GM18867 (cell line): ENCODE results near the gene ACTL8.

ENCODE experiments used
- ATAC-seq: cut with Tn5 transposase; IDR thresholded peaks from one replicate; pipeline ENCODE4 v1.9.1; 2021; ENCODE audit warnings: mild to moderate bottlenecking, moderate library complexity; ENCODE audit not compliant: unreplicated experiment

The ACTL8 gene

GRCh38 chr1:17873007-17873675, 118.0 kb downstream of the ACTL8 start:
- ATAC-seq = no peak

DNA sequence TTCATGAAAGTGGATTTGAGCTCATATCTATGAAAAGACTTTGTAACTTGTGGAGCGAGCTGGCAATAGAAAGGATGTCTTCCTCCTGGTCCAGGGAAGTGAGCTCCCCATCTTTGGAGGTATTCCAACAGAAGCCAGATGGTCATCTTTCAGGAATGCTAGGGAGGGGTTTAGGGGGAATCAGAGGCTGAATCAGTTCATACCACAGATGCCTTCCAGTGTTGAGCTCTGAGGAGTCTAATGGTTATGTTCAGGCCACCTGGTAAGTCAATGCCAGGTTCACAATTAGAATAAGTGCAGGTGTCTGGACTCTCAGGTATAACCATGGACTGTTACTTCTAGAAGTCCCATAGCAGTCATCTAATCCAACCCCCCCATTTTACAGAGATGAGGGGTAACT, 119.1 kb downstream of the ACTL8 start:
- no peak for ATAC-seq

DNA sequence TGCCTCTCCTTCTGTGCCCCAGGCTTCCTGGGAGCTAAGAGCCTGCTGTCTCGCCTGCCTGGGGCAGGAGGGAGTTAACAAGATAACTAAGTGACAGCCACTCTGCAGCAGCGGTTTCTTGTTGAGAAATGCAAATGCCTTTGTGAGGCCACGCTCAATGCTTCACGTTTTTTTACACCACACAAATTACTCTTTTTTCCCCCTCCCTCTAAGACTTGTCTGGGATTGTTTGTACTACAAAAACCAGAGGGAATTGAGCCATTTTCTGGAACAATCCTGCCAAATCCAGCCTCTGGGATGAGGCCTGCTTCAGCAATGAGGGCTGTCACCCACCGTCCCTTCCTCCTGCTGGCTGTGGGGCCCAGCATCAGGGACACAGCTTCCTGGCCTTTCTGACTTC, 119.6 kb downstream of the ACTL8 start:
- ATAC-seq = no peak

GRCh38 chr1:17875171-17875881, 120.2 kb downstream of the ACTL8 start:
- ATAC-seq = no peak

DNA sequence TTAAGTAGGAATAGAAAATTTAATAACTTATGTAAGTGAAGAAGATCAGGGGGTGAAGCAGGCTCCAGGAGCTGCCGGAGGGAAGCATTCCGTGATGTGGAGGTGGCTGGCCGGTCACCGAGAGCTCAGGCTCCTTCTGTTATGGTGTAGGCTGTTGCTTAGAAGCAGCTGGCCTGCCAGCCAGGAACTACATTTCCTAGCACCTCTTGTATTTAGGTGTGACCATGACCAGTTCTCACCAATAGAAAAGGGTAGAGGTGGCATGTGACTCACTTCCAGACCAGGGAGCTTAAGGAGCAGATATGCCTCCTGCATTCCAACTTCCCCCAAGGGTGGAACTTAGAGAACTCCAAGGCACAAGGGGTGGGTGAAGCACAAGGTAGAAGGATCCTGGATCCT, 120.7 kb downstream of the ACTL8 start:
- no peak for ATAC-seq
